DND-41 (cell line): Measurements from ENCODE around the gene SEC31A.

Source experiments
- ATAC-seq: fragments of 200-7000 bp; cut with Tn5 transposase; 3 replicates; pipeline ENCODE4 v1.9.1; 2021; ENCODE audit warnings: low read depth; ENCODE audit not compliant: insufficient read depth
- DNase-seq: peaks from one replicate; pipeline ENCODE4 v3.0.0-alpha.2; 2020
- H2AFZ ChIP-seq: 2 replicates; pipeline ENCODE4 v1.6.0; 2012; ENCODE audit warnings: low read depth, low read length
- H3K27ac ChIP-seq: 2 replicates; pipeline ENCODE4 v1.5.1; 2012; ENCODE audit warnings: low read length, inconsistent platforms
- H3K27me3 ChIP-seq: fragments of 200-600 bp; sonication (generic); 2 replicates; pipeline ENCODE4 v1.6.0; 2012; ENCODE audit warnings: low read length, mild to moderate bottlenecking, inconsistent platforms; ENCODE audit not compliant: insufficient read depth, poor library complexity
- H3K36me3 ChIP-seq: 2 replicates; pipeline ENCODE4 v1.5.1; 2012; ENCODE audit warnings: low read length, inconsistent platforms; ENCODE audit not compliant: insufficient read depth
- H3K4me1 ChIP-seq: 2 replicates; pipeline ENCODE4 v1.5.1; 2012; ENCODE audit warnings: mild to moderate bottlenecking, low read length; ENCODE audit not compliant: insufficient read depth
- H3K4me2 ChIP-seq: 2 replicates; pipeline ENCODE4 v1.6.0; 2012; ENCODE audit warnings: mild to moderate bottlenecking, moderate library complexity, low read length, inconsistent platforms; ENCODE audit not compliant: insufficient read depth
- H3K4me3 ChIP-seq, 2 experiments: fragments of 200-600 bp in 1 of 2; shearing (Covaris generic) in 1 of 2; 2 replicates each; pipeline ENCODE4 v1.5.1; 2012 to 2016; ENCODE audit warnings: inconsistent platforms in 2 of 2, low read length in 2 of 2, mild to moderate bottlenecking in 2 of 2, low read depth in 1 of 2, moderate library complexity in 1 of 2
- H3K79me2 ChIP-seq: 2 replicates; pipeline ENCODE4 v1.6.0; 2012; ENCODE audit warnings: low read length, inconsistent platforms; ENCODE audit not compliant: insufficient read depth
- H3K9ac ChIP-seq: 2 replicates; pipeline ENCODE4 v1.6.0; 2012; ENCODE audit warnings: low read depth, mild to moderate bottlenecking, inconsistent platforms, low read length, moderate library complexity
- H3K9me3 ChIP-seq: 2 replicates; pipeline ENCODE4 v1.5.1; 2012; ENCODE audit warnings: low read length, moderate library complexity, mild to moderate bottlenecking, inconsistent platforms; ENCODE audit not compliant: insufficient read depth, severe bottlenecking
- H4K20me1 ChIP-seq: 2 replicates; pipeline ENCODE4 v1.6.0; 2012; ENCODE audit warnings: low read length; ENCODE audit not compliant: insufficient read depth
- CTCF ChIP-seq: IDR thresholded peaks from 2 replicates; pipeline ENCODE4 v1.5.1; 2012; ENCODE audit warnings: borderline replicate concordance, low read length, moderate library complexity, mild to moderate bottlenecking; ENCODE audit not compliant: poor library complexity, severe bottlenecking; ENCODE audit errors: extremely low read depth
- EZH2 ChIP-seq: IDR thresholded peaks from 3 replicates; pipeline ENCODE4 v1.6.1; 2012; ENCODE audit warnings: borderline replicate concordance, low read depth, mild to moderate bottlenecking, moderate library complexity, low read length, inconsistent platforms; ENCODE audit not compliant: severe bottlenecking

The SEC31A gene

GRCh38 chr4:82790060-82790660, 100.8 kb downstream of the SEC31A start:
- H3K27me3 ChIP-seq, result no peaks in the 10 kb centered on the region
- H3K4me1 ChIP-seq, result no peaks in the 10 kb centered on the region; the same call in 1 of the 2 replicates
- ATAC-seq, result no peak
- no peak overlapping the region for H3K27ac ChIP-seq
- H3K9me3 ChIP-seq, result no peaks in the 10 kb centered on the region
- no peak overlapping the region for H3K4me2 ChIP-seq
- DNase-seq, result no peak
- peaks cover 11% of the 10 kb centered on the region for H3K36me3 ChIP-seq
- peaks cover 76% of the 10 kb centered on the region for H3K79me2 ChIP-seq
- H3K4me3 ChIP-seq, result no peak overlapping the region
- no peak overlapping the region for H2AFZ ChIP-seq
- H3K9ac ChIP-seq, result no peak overlapping the region
- peaks cover 50% of the 10 kb centered on the region for H4K20me1 ChIP-seq
- no peak for TF ChIP-seq EZH2
- TF ChIP-seq CTCF, result no peak

- peaks cover 77% of the 10 kb centered on the region for H3K79me2 ChIP-seq
- no peaks in the 10 kb centered on the region for H3K9me3 ChIP-seq
- DNase-seq (no peak), ATAC-seq (no peak)
- peaks cover 48% of the 10 kb centered on the region for H4K20me1 ChIP-seq
- no peak overlapping the region for H2AFZ ChIP-seq
- no peaks in the 10 kb centered on the region for H3K4me1 ChIP-seq
- H3K9ac ChIP-seq, result no peak overlapping the region
- H3K27ac ChIP-seq, result no peak overlapping the region
- TF ChIP-seq EZH2 (no peak), CTCF (no peak)
- H3K4me3 ChIP-seq, result no peak overlapping the region
- no peaks in the 10 kb centered on the region for H3K27me3 ChIP-seq
- H3K4me2 ChIP-seq, result no peak overlapping the region
- H3K36me3 ChIP-seq, result peaks cover 6% of the 10 kb centered on the region; the same call in 1 of the 2 replicates
These were observed 101.8 kb downstream of the SEC31A start for GRCh38 chr4:82789025-82789776.

- Histone ChIP-seq H3K4me3 (no peak overlapping the region), H3K9me3 (no peaks in the 10 kb centered on the region), H3K36me3 (peaks cover 3% of the 10 kb centered on the region; the same call in 1 of the 2 replicates), H3K79me2 (peaks cover 76% of the 10 kb centered on the region), H3K9ac (no peak overlapping the region), H4K20me1 (peaks cover 40% of the 10 kb centered on the region), H3K4me2 (no peak overlapping the region), H3K27me3 (no peaks in the 10 kb centered on the region), H3K4me1 (no peaks in the 10 kb centered on the region), H2AFZ (no peak overlapping the region), H3K27ac (no peak overlapping the region)
- TF ChIP-seq EZH2 (no peak), CTCF (no peak)
- ATAC-seq (no peak), DNase-seq (no peak)
These were observed 103.6 kb downstream of the SEC31A start for GRCh38 chr4:82787342-82787741.
